ENCODE results near the gene ITGB3. TPM values are rescaled to one million over a fixed set of nuclear protein-coding genes. Genes with fewer than 3 reads are reported as not detected.

ITGB3 gene
- total and polyA plus RNA-seq, 9 of the 15 experiments (the other 6 are each of a cell fraction or from before 2014, with no cell fraction given), result 0.08 to 2.6 (median 0.62) TPM; not detected in 1

- TF ChIP-seq BRF1 (IDR thresholded peaks at IDR 0.05; ENCODE audit: borderline replicate concordance, extremely low read depth, insufficient read length) (no peak), CCNT2 (IDR thresholded peaks at IDR 0.05; ENCODE audit: borderline replicate concordance, extremely low read depth, insufficient read length, low read depth, low read length) (peak; percentile 87), DACH1 (IDR thresholded peaks at IDR 0.05; ENCODE audit: partially characterized antibody) (no peak), EWSR1 (IDR thresholded peaks at IDR 0.05; ENCODE audit: borderline replicate concordance, low read depth, partially characterized antibody) (no peak), CXXC5 (CRISPR knock-in tag; IDR thresholded peaks at IDR 0.05) (peak; percentile 92), HMG20A (CRISPR knock-in tag; conservative IDR thresholded peaks at IDR 0.05) (no peak), FOXO4 (CRISPR knock-in tag; IDR thresholded peaks at IDR 0.05) (no peak), GMEB1 (CRISPR knock-in tag; IDR thresholded peaks at IDR 0.05) (no peak; the same call in 1 of the 2 replicates), L3MBTL2 (IDR thresholded peaks at IDR 0.05) (peak; percentile 99), HDAC3 (IDR thresholded peaks at IDR 0.05; ENCODE audit: borderline replicate concordance, partially characterized antibody) (no peak), ZBTB5 (IDR thresholded peaks at IDR 0.05) (no peak), ZC3H4 (CRISPR knock-in tag; IDR thresholded peaks at IDR 0.05; ENCODE audit: borderline replicate concordance) (no peak; the same call in 1 of the 2 replicates), ATF6 (CRISPR knock-in tag; IDR thresholded peaks at IDR 0.05) (peak; percentile 94; the same call in 1 of the 2 replicates), USF2 (CRISPR knock-in tag; IDR thresholded peaks at IDR 0.05) (peak; percentile 93)
Measured at GRCh38 chr17:47323382-47324223, 70.0 kb downstream of the ITGB3 start, which contains the start of gene EFCAB13 (continued).
